HS-27A (cell line): ENCODE data around the gene ATP8A2.
"Not testable (repeated sequence)": the region's sequence is repeated elsewhere in the genome, so short reads cannot be mapped to it uniquely, and the experiment has no call there.

Source experiments
- DNase-seq: peaks from one replicate; pipeline ENCODE4 v3.0.0-alpha.2; 2012; ENCODE audit warnings: low read depth, missing footprints

ATP8A2 gene

GRCh38 chr13:25807562-25807961 is 435.8 kb downstream of the ATP8A2 start:
- DNase-seq: no peak

DNA sequence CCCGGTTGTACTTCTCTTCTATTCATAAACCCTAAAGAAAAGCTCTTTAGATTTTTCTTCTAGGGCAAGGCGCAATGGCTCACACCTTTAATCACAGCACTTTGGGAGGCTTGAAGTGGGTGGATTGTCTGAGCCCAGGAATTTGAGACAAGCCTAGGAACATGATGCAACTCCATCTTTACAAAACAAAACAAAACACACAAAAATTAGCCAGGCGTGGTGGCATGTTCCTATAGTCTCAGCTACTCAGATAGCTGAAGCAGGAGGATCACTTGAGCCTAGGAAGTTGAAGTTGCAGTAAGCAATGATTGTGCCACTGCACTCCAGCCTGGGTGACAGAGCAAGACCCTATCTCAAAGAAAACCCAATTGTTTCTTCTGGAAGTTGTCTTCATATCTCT is 439.7 kb downstream of the ATP8A2 start:
- no peak for DNase-seq

GRCh38 chr13:25816239-25816638 is 444.5 kb downstream of the ATP8A2 start:
- DNase-seq: no peak

GRCh38 chr13:25819856-25820530 is 448.2 kb downstream of the ATP8A2 start:
- DNase-seq: no peak

GRCh38 chr13:25821776-25822175 is 450.0 kb downstream of the ATP8A2 start:
- no peak for DNase-seq

DNA sequence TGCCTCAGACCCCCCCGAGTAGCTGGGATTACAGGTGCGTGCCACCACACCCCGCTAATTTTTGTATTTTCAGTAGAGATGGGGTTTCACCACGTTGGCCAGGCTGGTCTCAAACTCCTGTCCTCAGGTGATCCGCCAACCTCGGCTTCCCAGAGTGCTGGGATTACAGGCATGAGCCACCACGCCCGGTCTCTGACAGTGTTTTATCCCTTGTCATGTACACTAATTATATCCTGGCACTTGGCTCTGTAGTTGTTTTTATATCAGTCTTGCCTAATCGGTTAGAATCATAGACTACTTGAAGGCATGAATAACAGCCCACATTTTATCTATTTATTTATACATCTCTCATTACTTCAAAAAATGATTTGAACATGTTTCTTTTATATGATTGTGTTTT is 455.4 kb downstream of the ATP8A2 start:
- DNase-seq: not testable (repeated sequence)

- no peak for DNase-seq
Measured at GRCh38 chr13:25827831-25828465, 456.2 kb downstream of the ATP8A2 start.

GRCh38 chr13:25833761-25834160 is 462.0 kb downstream of the ATP8A2 start:
- DNase-seq: no peak

DNA sequence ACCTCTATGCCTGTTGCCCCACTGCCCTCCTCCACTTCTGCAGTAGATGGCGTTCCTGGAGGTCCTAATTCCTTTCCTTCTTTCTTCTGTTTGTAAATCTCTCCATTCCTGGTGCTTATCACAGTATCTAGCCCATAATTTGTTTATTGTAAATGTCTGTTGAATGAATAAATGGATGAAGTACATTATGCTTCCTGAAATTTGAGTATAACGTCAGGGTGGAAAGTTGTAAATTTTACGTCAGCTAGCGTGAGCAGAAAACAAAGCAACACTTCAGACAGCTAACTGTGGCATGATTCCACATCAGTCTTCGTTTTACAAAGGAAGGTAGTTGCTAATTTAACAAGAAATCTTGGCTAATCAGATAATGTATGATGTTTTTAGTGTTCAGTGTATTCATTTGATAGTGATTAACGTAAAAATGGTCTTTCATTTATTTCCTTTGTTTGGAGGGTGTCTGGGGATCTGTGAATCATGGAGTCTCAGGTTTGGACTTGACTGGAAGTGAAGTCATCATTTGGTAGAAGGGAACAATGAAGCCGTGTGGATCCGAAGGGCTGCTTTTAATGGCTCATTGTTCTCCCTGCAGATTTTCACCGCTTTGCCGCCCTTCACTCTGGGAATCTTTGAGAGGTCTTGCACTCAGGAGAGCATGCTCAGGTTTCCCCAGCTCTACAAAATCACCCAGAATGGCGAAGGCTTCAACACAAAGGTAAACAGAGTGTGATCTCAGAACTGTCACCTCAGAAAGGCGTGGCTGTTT is 465.0 kb downstream of the ATP8A2 start:
- DNase-seq: no peak

DNA sequence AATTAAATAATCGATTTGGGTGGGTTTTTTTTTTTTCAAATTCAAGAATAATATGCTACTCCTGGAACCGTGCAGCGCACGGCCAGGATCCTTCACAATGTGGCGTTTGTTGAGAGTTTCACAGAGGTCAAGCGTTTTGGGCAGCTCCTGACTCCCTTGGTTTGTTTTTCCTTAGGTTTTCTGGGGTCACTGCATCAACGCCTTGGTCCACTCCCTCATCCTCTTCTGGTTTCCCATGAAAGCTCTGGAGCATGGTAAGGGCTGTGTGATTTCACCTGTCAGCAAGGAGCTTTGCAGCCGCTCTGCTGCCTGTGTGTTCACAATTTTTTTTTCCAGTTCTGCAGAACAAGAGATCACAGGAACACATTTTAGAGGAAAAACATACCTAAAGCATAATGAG is 467.6 kb downstream of the ATP8A2 start:
- no peak for DNase-seq

- no peak for DNase-seq
Measured at GRCh38 chr13:25840261-25840660, 468.5 kb downstream of the ATP8A2 start.

DNA sequence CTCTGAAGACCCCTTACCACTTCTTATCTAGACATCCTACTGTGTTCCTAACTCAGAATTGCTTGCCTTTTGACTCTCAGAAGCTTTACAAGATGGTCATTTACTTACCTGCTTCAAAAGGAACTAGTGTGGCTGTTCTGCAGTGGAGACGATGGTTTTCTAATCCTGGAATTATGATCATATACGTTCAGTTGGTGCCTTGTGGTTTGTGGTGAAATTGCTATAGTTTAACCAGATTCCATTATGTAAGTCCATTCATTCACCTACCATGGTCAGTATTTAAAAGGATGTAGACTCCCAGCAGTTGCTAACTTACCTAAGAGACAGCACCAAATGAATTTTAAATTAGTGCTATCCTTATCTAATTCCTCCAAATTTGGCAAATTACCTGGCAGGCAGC is 469.2 kb downstream of the ATP8A2 start:
- no peak for DNase-seq

GRCh38 chr13:25843692-25844091 is 471.9 kb downstream of the ATP8A2 start:
- DNase-seq: no peak

DNA sequence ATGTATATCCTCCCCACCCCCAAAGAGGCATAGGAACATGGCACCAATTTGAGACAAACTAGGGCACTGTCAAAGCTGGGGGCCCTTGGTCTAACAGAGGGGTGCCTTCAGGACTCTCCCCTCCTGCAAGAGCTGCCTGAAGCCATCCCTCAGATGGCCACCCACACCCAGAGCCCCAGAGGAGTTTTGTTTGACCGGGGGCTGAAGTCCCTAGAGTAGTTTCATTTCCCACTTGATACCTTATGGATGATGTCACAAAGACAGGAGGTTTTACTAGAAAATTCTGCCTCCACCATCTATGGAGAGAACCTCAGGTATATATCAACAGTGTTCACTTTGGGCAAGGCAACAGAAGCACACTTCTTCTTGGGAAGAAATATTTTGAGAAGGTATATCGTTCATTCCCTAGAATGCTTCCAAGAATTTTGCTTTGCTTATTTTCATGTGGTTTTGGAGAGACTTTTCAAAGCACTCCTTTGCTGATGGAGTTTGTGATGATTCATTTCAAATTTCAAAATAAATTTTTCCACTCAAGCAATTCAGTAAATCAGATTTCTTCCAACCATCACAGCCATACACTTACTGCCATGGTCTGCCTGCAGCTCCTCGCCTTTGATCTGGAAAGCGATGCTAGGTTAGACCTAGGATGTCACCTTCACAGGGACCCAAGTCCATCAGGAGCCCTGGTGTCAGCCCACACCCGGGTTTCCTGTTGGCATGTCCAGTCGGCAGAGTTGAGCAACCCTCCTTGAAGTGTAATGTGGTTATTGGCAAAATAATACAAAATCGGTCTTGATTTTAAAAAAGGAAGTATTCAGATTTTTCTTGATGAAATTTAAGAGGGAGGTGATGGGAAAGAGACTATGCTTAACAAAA is 473.0 kb downstream of the ATP8A2 start:
- no peak for DNase-seq

- no peak for DNase-seq
Measured at GRCh38 chr13:25846222-25846984, 474.6 kb downstream of the ATP8A2 start.

DNA sequence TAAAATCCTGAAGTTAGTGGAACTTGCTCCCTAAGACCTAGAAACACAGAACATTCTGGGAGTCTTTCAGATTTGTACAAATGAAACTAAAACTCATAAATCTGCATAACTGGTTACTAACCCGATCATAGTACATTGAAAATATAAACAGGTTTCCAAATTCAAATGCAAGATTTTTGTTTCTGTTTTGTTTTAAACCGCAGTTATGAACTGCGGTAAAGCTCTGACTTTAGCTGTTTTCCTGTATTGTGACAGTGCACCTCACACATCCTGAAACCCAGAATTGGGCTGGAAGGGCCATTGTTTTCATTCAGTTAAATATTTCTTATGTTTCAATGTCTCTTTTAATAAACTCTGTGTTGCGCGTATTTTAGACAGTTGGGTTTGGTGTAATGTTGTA is 475.4 kb downstream of the ATP8A2 start:
- DNase-seq: no peak

DNA sequence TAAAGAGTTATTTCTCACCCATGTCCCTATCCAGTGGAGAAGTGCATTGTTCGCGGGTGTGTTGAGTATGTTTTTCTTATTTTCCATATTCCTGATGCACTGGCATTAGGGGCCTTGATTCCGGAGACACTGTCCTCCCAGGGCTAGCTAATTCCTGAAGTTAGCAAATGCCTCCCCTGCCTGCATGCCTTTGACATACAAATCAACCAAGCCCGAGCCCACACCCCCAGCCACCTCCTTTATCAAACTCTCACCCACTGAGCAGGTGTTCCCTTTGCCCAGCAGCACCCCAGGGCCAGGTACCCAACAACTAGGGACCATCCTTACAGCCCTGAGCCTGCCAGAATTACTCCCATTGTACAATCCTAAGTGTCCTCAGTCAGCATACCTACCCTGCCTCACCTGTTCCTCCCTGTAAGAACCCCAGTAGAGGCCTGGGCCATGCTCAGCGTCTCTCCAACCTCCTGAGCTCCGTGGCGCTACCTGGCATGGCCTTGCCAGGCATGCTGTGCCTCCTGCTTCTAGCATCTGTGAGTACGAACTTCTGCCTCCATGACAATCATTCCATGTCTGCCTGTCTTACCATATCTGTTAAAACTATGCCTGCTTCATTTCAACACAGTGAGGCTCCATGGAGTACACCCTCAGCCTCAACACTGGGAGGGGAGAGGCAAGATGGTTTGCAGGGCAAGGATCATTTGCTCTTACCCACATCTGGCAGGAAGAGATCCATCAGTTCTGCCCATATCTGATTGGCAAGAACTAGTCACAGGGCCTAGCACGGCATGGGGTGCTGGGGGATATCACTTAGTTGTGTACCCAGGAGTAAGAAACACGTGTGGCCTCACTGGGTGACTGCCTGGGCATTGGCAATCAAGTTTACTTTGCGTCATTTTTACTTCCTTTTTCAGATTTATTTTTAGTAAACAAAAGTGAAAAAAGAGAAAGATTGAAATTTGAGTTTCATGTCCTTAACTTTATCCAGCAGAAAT is 476.2 kb downstream of the ATP8A2 start:
- no peak for DNase-seq

- DNase-seq: no peak
Measured at GRCh38 chr13:25848812-25849745, 477.3 kb downstream of the ATP8A2 start.

GRCh38 chr13:25857830-25858229 is 486.1 kb downstream of the ATP8A2 start:
- no peak for DNase-seq
